Germinal center (tissue), 1 donor: ENCODE results near the gene CYP2A6.
"Not testable (repeated sequence)": the region's sequence is repeated elsewhere in the genome, so short reads cannot be mapped to it uniquely, and the experiment has no call there.

Source experiments
- DNase-seq: peaks from one replicate; pipeline ENCODE4 v3.0.0; 2012; ENCODE audit warnings: mixed read lengths, low spot score

The CYP2A6 gene

DNA sequence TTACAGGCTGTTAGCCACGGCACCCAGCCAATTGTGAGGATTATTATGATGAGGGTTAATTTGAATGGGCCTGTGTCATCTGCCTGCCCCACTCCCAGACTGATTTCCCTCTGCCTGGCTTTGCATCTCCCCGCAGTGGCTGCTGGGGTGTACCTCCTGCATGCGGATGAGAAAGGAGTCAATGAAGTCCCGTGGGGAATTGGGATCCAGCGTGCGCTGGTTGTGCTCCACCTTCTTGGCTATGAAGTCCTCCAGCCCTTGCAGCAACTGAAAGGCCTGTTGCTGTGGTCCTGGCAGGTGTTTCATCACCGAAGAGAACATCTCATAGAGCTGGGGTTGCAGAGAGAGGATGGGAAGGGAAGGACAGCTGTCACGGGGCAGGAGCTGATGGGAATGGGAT lies 3.5 kb downstream of the CYP2A6 start:
- not testable (repeated sequence) for DNase-seq

DNA sequence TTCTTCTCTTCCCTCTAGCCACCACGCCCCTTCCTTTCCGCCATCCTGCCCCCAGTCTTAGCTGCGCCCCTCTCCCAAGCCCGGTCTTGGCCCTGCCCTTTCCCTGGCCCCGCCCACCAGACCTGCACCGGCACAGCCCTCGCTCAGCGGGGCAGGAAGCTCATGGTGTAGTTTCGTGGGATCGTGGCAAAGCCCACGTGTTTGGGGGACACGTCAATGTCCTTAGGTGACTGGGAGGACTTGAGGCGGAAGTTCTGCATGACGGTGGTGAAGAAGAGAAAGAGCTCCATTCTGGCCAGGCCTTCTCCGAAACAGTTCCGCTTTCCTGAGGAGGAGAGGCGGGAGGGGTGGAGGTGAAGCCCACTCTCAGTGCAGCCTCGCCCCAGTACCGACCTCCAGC lies 6.6 kb downstream of the CYP2A6 start:
- not testable (repeated sequence) for DNase-seq

DNA sequence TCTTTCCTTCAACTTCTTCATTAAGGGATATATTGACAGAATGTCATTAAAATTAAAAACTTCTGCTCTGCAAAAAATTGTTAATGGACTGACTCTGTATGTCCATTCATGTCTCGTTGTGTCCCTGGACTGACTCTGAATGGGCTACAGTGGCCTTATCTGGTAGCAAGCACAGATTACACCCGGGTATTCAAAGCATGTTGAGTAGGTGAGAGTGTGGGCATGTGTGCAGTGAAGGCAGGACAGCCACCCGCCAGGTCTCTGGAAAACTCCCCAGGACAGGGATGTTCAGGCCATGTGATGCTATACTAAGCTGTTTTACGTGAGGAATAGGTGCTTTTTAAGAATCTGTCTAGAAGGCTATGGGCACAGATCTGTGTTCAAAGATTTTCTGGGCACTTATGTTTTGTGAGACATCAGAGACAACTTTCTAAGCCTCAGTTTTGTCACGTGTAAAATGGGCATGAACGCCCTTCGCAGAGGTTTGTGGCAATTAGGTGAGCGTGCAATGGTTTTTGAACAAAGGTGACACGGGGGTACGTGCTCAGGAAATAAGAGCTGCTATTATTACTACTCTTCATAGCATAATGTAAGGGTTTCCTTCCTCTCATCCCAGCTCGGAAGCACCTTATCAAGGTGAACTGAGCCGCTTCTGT lies 7.1 kb downstream of the CYP2A6 start:
- DNase-seq, result not testable (repeated sequence)

DNA sequence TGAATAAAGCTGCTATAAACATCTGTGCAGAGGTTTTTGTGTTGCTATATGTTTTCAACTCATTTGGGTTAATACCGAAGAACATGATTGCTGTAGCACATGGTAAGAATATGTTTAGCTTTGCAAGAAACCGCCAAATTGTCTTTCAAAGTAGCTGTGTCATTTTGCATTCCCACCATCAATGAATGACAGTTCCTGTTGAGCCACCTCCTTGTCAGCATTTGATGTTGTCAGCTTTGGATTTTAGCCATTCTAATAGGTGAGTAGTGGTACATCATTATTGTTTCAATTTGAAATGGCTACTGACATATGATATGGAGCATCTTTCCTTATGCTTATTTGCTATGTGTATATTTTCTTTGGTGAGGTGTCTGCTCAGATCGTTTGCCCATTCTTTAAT lies 8.2 kb downstream of the CYP2A6 start:
- DNase-seq, result not testable (repeated sequence)

DNA sequence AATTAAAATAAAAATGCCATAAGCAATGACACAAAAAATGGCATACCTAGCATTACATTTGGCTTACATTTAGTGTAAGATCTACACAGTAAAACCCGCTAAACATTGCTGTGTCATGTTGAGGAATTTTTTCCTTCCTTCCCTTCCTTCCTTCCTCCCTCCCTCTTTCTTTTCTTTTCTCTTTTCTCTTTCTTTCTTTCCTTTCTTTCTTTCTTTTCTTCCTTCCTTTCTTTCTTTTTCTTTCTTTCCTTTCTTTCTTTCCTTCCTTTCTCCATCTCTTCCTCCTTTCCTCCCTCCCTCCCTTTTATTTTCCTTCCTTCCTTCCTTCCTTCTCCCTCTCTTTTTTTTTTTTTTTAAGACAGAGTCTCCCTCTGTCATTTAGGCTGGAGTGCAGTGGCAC lies 11.8 kb downstream of the CYP2A6 start:
- not testable (repeated sequence) for DNase-seq

DNA sequence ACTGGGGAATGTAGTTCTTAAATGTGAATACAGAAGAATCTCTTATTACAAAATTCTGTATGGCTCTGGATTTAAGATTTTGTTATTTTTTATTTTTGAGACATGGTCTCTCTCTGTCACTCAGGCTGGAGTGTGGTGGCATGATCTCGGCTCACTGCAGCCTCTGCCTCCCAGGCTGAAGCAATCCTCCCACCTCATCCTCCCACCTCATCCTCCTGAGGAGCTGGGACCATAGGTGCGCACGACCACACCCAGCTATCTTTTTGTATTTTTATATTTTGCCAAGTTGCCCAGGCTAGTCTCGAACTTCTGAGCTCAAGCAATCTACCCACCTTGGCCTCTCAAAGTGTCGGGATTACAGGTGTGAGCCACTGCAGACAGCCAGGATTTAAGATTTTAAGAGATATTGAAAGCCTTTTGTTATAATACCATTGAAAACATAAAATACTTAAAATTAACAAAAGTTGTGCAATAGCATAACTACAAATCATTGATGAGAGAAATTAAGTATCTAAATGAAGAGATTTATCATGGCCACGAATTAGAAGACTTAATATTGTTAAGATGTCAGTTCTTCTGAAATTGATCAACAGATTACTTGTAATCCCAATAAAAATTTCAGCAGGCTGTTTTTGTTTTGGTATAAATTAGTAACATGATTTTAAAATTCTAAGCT lies 13.4 kb downstream of the CYP2A6 start:
- no peak for DNase-seq

DNA sequence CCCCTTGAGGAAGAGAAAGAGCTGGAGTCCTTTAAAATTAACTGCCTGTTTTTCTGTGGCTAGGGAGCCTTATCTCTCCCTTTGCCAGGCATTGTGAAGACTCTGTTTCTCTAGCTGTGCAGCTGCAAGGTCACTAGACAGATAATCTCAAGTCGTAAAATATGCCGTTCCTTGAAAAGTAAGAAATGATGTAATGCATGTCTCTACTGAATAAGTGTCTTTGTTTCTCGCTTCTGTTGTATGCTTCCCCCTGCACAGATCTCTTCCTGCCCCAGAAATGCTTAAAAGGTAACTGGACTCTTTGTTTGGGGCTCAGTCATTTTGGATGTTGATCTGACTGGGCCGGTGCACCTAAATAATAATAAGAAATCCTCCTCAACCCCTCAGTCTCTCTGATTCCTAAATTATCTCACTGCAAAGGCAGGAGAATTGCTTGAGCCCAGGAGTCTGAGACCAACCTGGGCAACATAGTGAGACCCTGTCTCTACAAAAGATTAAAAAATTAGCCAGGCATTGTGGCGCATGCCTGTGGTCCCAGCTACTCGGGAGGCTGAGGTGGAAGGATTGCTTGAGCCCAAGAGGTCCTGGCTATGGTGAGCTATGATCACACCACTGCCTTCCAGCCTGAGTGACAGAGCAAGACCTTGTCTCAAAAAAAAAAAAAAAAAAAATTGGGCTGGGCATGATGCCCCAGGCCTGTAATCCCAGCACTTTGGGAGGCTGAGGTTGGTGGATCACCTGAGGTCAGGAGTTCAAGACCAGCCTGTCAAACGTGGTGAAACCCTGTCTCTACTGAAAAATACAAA lies 16.3 kb downstream of the CYP2A6 start:
- DNase-seq, result not testable (repeated sequence)

DNA sequence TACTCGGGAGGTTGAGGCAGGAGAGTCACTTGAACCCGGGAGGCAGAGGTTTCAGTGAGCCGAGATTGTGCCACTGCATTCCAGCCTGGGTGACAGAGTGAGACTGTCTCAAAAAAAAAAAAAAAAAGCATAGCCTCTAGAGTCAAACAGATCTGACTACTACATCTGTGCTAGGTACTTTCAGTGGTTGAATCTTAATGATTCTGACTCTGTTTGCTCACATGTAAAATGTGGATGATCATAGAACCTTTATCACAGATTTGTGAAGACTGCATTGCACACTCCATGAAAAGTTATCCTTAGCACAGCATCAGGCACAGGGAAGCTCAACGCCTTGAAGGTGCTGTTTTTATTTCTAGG lies 17.8 kb downstream of the CYP2A6 start:
- DNase-seq, result not testable (repeated sequence)

DNA sequence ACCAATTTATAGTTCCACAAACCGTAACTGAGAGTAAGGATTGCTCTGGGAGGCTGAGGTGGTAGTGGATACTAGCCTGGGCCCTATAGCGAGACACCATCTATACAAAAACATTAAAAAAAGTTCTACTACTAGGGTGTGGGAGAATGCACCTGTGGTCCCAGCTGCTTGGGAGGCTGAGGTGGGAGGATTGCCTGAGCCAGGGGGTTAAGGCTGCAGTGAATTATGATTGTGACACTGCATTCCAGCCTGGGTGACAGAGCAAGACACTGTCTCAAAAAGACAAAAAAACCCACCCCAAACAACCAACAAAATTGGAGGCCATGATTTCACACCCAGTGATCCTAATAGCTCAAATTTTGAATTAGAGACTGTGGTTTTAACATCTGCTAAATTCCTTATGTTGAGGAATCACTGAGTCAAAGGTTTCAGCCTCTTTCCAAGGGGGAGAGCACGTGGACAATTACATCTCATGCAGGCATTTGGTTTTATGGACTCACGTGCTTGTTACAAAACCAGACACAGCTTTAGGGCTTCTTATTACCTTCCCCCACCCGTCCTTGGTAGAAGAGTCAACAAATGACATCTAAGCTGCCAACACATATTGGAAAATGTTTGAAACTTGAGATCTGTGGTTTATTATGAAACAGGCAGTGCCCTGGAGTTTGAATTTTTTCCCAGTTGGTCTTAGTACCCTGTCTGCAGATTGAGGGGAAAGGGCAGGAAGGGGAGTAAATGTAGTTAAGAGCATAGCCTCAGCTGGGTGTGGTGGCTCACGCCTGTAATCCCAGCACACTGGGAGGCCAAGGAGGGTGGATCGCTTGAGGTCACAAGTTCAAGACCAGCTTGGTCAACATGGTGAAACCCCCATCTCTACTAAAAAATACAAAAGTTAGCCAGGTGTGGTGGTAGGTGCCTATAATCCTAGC lies 18.5 kb downstream of the CYP2A6 start:
- no peak for DNase-seq

DNA sequence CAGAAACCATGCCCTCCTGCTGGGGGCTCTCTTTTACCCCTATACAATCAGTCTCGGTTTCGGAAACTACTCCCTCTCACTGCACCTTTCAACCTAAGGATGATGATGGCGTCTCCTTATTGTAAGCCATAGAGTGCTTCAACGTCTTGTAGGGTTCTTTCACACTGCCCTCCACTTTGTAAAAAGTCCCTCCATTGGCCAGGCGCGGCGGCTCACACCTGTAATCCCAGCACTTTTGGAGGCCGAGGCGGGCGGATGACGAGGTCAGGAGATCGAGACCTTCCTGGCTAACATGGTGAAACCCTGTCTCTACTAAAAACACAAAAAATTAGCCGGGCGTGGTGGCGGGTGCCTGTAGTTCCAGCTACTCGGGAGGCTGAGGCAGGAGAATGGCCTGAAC lies 19.5 kb downstream of the CYP2A6 start:
- not testable (repeated sequence) for DNase-seq

DNA sequence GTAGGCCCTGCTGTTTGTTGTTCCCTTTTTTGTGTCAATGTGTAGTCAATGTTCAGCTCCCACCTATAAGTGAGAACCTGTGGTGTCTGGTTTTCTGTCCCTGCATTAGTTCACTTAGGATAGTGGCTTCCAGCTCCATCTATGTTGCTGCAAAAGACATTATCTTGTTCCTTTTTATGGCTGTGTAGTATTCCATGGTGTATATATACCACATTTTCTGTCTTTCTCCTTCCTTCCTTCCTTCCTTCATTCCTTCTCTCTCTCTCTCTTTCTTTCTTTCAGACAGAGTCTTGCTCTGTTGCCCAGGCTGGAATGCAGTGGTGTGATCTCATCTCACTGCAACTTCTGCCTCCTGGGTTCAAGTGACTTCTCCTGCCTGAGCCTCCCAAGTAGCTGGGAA lies 21.0 kb downstream of the CYP2A6 start:
- DNase-seq, result no peak

DNA sequence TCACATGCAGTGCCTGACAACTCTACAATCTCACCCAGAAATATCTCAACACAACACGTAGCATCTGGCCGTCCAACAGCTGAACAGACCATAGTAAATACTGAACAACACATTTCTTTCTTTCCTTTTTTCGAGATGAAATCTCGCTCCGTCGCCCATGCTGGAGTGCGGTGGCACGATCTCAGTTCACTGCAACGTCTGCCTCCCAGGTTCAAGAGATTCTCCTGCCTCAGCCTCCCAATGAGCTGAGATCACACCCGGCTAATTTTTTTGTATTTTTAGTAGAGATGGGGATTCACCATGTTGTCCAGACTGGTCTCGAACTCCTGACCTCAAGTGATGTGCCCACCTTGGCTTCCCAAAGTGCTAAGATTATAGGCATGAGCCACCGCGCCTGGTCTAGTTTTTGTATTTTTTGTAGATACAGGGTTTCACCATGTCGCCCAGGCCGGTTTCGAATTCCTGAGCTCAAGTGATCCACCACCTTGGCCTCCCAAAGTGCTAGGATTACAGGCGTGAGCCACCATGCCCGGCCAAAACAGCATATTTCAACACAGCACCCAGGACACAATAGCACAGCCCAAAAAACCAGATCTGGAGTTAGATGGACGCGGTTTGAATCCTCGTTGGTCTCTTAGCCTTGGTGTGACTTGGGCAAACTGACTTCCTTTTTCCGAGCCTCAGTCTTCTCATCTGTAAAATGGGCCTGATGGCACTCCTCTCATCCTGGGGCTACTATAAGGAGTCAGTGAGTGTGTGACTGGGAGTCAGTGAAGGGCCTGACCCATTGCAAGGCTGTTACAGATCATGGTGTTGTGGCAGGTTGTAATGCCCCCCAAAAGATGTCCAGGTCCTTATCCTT lies 22.6 kb downstream of the CYP2A6 start:
- DNase-seq, result no peak

DNA sequence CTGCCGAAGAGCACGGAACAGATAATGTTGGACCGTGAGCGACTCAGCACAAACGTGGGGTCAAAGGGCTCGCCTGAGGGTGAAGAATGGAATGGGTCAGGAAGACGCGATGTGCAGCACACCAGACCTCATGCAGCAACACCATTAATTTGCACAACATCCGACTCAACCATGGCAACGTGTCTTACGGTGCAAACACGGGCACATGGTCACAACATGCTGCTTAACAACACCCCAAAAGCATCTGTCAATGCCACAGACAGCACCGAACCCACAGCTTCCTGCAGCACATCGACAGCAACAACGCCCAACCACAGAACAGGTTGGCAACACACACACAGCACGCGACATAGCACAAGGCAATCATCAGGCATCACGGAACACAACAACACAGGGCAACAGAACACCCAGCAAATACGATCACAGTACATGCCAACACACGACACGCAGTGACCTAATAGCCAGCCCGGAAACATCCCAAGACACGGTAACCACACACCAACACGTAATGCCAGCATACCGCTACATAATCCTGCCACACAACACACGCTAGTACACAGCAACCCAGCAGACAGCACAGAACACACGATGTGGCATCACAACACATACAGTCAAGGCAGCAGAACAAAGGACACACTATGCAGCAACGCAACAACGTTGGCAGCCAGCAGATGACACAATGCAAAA lies 23.4 kb downstream of the CYP2A6 start:
- not testable (repeated sequence) for DNase-seq

DNA sequence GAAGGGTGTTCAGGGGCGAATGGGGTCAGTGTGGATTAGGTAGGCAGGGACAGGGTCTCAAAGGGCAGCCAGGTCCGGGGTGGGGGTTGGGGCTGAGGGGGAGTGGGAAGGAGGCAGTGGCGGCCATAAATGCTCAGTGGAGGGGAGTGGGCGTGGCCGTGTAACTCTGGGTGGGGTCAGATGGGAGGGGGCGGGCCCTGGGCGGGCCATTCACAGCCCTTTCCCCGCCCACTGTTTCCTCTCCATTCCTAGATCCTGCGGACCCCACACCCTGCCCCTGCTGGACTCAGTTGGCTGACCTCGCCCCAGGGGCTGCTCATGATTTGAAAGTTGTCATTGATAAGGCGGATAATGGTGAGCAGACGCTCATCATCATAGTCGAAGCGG lies 23.9 kb downstream of the CYP2A6 start:
- DNase-seq, result not testable (repeated sequence)

DNA sequence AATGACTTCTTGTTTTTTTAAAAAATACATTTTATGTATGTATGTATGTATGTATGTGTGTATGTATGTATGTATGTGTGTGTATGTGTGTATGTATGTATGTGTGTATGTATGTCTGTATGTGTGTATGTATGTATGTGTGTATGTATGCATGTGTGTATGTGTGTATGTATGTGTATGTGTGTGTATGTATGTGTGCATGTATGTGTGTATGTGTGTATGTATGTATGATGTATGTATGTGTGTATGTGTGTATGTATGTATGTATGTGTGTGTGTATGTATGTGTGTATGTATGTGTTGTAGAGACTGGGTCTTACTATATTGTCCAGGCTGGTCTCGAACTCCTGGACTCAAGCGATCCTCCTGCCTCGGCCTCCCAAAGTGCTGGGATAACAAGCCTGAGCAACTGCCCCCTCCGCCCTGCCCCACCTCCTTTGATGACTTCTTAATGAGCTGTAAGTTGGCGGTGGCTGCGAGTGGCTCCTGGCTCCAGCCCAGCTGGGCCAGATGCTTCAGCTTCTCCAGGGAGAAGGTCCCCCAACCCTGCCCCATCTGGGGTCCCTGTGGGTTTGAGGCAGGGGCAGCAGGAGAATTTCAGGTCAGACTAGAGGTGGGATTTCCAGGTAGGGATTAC lies 24.7 kb downstream of the CYP2A6 start:
- not testable (repeated sequence) for DNase-seq

DNA sequence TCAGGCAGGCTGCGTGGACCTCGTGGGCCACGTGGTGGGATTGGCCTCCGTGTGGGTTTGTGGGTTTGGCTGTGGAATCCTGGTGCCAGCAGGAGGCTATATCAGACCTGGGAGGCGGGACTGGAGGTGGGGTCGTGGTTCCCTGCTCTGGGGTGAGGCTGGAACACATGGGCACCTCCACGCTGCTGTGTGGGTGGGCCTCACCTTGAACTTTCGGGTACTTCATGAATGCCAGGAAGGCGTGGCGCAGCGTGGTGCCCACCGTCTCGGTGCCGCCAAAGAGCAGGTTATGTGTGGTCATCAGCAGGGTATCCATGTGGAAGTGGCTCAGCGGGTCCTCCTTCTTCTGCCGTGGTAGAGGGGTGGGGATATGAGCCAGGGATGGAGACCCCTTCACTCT lies 25.3 kb downstream of the CYP2A6 start:
- not testable (repeated sequence) for DNase-seq

DNA sequence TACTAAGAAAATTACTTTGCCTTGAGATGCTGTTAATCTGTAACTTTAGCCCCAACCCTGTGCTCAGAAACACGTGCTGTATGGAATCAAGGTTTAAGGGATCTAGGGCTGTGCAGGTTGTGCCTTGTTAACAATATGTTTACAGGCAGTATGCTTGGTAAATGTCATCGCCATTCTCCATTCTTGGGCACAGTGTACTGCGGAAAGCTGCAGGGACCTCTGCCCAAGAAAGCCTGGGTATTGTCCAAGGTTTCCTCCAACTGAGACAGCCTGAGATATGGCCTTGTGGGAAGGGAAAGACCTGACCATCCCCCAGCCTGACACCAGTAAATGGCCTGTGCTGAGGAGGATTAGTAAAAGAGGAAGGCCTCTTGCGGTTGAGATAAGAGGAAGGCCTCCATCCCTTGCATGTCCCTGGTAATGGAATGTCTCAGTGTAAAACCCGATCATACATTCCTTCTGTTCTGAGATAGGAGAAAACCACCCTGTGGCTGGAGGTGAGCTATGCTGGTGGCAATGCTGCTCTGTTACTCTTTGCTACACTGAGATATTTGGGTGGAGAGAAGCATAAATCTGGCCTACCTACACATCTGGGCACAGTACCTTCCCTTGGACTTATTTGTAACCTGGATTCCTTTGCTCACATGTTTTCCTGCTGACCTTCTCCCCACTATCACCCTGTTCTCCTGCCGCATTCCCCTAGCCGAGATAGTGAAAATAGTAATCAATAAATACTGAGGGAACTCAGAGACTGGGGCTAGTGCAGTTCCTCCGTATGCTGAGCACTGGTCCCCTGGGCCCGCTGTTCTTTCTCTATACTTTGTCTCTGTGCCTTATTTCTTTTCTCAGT lies 27.3 kb downstream of the CYP2A6 start:
- DNase-seq, result not testable (repeated sequence)

DNA sequence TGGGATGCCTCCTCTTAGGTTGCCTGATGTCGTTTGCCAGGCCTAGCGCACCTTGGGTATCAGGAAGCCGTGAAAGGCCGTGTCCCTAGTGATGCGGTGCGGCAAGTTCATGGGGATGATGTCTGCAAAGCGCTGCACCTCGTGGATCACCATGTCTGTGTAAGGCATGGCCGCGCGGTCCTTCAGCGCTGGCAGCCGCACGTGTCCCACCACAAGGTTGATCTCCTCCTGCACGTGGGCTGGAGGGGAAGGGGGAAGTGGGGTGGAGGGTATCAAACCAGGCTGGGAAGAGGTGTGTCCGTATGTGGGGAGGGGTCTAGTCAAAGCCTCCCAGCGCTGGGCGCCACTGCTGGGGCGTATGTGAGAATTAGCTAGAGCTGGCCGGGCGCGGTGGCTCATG lies 28.1 kb downstream of the CYP2A6 start:
- DNase-seq, result no peak
